PC-9 (cell line): Measurements from ENCODE around the gene ATG2A. TPM values are rescaled to one million over a fixed set of nuclear protein-coding genes. Genes with fewer than 3 reads are reported as not detected.
A peak's percentile ranks its signal among the peaks of the same experiment; 100 is the strongest.

Experiments
- BruUV-seq: library from RNA; stranded (reverse); fragments of 400-500 nt; replicated peaks from 2 replicates; lab custom pipeline; 2021; lab: Mats Ljungman, UMichigan
- CTCF ChIA-PET: fragments of 300-600 bp; sonication (Branson Sonifier 250); formaldehyde crosslinking; loops from one replicate; lab custom pipeline; 2022; ENCODE audit warnings: antibody characterized with exemption; lab: Charles Lee
- POLR2A ChIA-PET: fragments of 300-600 bp; sonication (Branson Sonifier 250); formaldehyde crosslinking; loops from one replicate; lab custom pipeline; 2022; ENCODE audit warnings: antibody characterized with exemption; ENCODE audit not compliant: unreplicated experiment; lab: Charles Lee
- DNase-seq, 2 experiments: peaks; one replicate each; pipeline versions ENCODE4 v3.0.0 to v3.0.0-alpha.2; 2015 to 2022; ENCODE audit warnings: mixed read lengths in 1 of 2
- H2AFZ ChIP-seq: fragments of 200-600 bp; sonication (generic); 2 replicates; pipeline ENCODE4 v1.8.1; 2017; ENCODE audit warnings: antibody characterized with exemption
- H3F3A ChIP-seq: fragments of 200-600 bp; sonication (generic); 2 replicates; pipeline ENCODE4 v1.8.1; 2017; ENCODE audit warnings: antibody characterized with exemption, mild to moderate bottlenecking, low read depth; ENCODE audit not compliant: insufficient read depth
- H3K27ac ChIP-seq: fragments of 200-600 bp; sonication (generic); 2 replicates; pipeline ENCODE4 v1.6.1; 2016; ENCODE audit warnings: mixed run types
- H3K27me3 ChIP-seq: fragments of 200-600 bp; sonication (generic); 2 replicates; pipeline ENCODE4 v1.6.1; 2016; ENCODE audit warnings: low read depth, mixed run types; ENCODE audit not compliant: insufficient read depth
- H3K36me3 ChIP-seq: fragments of 200-600 bp; sonication (generic); 2 replicates; pipeline ENCODE4 v1.6.1; 2016; ENCODE audit warnings: low read depth, mixed run types
- H3K4me1 ChIP-seq: fragments of 200-600 bp; sonication (generic); replicated peaks from 2 replicates; pipeline ENCODE4 v1.6.1; 2016; ENCODE audit warnings: mixed run types; ENCODE audit not compliant: insufficient read depth
- H3K4me2 ChIP-seq: fragments of 200-600 bp; sonication (generic); 2 replicates; pipeline ENCODE4 v1.6.1; 2017; ENCODE audit warnings: mixed run types
- H3K4me3 ChIP-seq: fragments of 200-600 bp; sonication (generic); 2 replicates; pipeline ENCODE4 v1.6.1; 2016; ENCODE audit warnings: mixed run types
- H3K79me2 ChIP-seq: fragments of 200-600 bp; sonication (generic); 2 replicates; pipeline ENCODE4 v1.6.1; 2017; ENCODE audit warnings: low read depth, mixed run types
- H3K9me2 ChIP-seq: fragments of 200-600 bp; sonication (generic); 2 replicates; pipeline ENCODE4 v1.8.1; 2017; ENCODE audit warnings: mild to moderate bottlenecking; ENCODE audit not compliant: insufficient read depth
- H3K9me3 ChIP-seq: fragments of 200-600 bp; sonication (generic); 2 replicates; pipeline ENCODE4 v1.8.1; 2016; ENCODE audit warnings: low read depth; ENCODE audit not compliant: insufficient read depth
- H4K20me1 ChIP-seq: fragments of 200-600 bp; sonication (generic); 2 replicates; pipeline ENCODE4 v1.8.1; 2017; ENCODE audit not compliant: insufficient read depth
- EZH2 ChIP-seq: fragments of 200-600 bp; sonication (generic); IDR thresholded peaks from 2 replicates; pipeline ENCODE4 v1.8.0; 2017; ENCODE audit warnings: antibody characterized with exemption, low read depth
- intact Hi-C: fragments of 100-400 bp; cut with micrococcal nuclease; formaldehyde crosslinking; loops from one replicate; pipeline ENCODE4 v1.10.0; 2022; ENCODE audit not compliant: unreplicated experiment
- total RNA-seq: library from RNA; stranded (reverse); gene quantifications from 2 replicates; pipeline ENCODE4 v1.2.3, GENCODE V29; 2021
- TF ChIP-seq, protein P1 (sequence below): fragments of 200-600 bp; sonication (generic); conservative IDR thresholded peaks from 2 replicates; pipeline ENCODE4 v1.6.1; 2017; ENCODE audit warnings: mixed run types, antibody characterized with exemption, mild to moderate bottlenecking, moderate library complexity

ATG2A gene
- total RNA-seq, 1 experiment from 2014 or later = 48.2 TPM

GRCh38 chr11:64865286-64866172 is 51.5 kb downstream of the ATG2A start:
- no TSS peak for BruUV-seq
- Histone ChIP-seq H2AFZ (no peak overlapping the region), H3K36me3 (0 out of 2 replicates have a peak, but pooled peaks cover 9% of the 10 kb centered on the region), H3F3A (peaks cover 31% of the 10 kb centered on the region; the same call in 1 of the 2 replicates), H3K4me2 (peak overlapping the region; percentile 2; the same call in 1 of the 2 replicates), H3K4me3 (no peak overlapping the region), H4K20me1 (peaks cover 36% of the 10 kb centered on the region), H3K9me3 (no peaks in the 10 kb centered on the region), H3K4me1 (peaks cover 48% of the 10 kb centered on the region), H3K27ac (peak overlapping the region; percentile 24; the same call in 1 of the 2 replicates), H3K79me2 (peaks cover 98% of the 10 kb centered on the region), H3K27me3 (no peaks in the 10 kb centered on the region), H3K9me2 (no peaks in the 10 kb centered on the region)
- POLR2A ChIA-PET = interaction anchor here (0.5 to 0.7 kb wide), 4 partner anchors 12 to 173 kb away, joined by 3 to 6 read pairs (median 4); no protein-coding TSS in a partner anchor
- intact Hi-C loops = no loop called here
- CTCF ChIA-PET = interaction anchor here (0.5 to 2.2 kb wide), 2 partner anchors 18 to 22 kb away, joined by 4 to 12 read pairs; no protein-coding TSS in a partner anchor
- DNase-seq = no peak
- TF ChIP-seq, protein P1, sequence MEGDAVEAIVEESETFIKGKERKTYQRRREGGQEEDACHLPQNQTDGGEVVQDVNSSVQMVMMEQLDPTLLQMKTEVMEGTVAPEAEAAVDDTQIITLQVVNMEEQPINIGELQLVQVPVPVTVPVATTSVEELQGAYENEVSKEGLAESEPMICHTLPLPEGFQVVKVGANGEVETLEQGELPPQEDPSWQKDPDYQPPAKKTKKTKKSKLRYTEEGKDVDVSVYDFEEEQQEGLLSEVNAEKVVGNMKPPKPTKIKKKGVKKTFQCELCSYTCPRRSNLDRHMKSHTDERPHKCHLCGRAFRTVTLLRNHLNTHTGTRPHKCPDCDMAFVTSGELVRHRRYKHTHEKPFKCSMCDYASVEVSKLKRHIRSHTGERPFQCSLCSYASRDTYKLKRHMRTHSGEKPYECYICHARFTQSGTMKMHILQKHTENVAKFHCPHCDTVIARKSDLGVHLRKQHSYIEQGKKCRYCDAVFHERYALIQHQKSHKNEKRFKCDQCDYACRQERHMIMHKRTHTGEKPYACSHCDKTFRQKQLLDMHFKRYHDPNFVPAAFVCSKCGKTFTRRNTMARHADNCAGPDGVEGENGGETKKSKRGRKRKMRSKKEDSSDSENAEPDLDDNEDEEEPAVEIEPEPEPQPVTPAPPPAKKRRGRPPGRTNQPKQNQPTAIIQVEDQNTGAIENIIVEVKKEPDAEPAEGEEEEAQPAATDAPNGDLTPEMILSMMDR = no peak
- TF ChIP-seq EZH2 = no peak

DNA sequence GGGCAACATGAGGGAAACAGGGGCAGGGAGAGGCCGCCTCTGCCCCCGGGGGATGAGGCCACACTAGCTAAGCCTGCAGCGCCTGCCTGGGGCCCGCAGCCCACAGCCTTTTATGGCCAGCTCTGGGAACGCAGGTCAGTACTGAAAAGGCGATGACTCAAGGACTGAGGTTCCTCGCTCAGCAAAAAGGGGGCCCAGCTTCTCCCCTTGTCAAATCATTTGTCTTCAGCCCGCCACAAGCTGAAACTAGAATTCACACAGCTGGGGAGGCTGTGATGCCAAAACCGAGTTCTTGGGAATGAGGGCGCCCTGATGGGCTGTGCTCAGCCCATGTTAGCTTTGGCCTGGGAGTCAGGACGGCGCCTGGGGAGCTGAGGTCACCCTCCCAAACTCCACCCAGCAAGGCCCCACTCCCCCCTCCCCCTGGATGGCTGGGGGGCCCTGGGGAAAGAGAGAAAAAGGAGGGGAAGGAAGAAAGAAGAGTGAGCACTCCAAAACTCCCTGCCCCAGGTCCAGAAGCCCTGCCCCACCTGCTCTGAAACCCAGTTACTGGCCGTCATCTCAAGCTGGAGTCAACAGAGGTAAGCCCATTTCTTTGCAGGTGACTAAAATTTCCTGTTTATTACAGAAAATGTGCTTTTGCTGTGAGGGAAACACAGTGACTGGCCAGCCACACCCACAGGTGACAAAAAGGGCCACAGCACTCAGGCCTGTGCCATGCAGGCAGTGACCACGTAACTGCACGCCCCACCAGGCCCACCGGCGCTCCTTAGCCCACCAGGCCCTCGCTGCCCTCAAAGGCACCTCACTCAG is 52.3 kb downstream of the ATG2A start:
- Histone ChIP-seq H3K79me2 (peaks cover 98% of the 10 kb centered on the region), H3K4me1 (peaks cover 41% of the 10 kb centered on the region), H4K20me1 (peaks cover 30% of the 10 kb centered on the region; the same call in 1 of the 2 replicates), H3K9me3 (no peaks in the 10 kb centered on the region), H3F3A (peaks cover 29% of the 10 kb centered on the region; the same call in 1 of the 2 replicates), H3K36me3 (0 out of 2 replicates have a peak, but pooled peaks cover 13% of the 10 kb centered on the region), H3K9me2 (no peaks in the 10 kb centered on the region), H3K27ac (no peak overlapping the region), H2AFZ (no peak overlapping the region), H3K4me2 (no peak overlapping the region), H3K4me3 (no peak overlapping the region), H3K27me3 (no peaks in the 10 kb centered on the region)
- ChIA-PET POLR2A (interaction anchor here (0.5 to 0.7 kb wide), 4 partner anchors 13 to 138 kb away, joined by 4 to 6 read pairs (median 6); no protein-coding TSS in a partner anchor), CTCF (interaction anchor here (0.5 to 2.2 kb wide), 7 partner anchors 10 to 484 kb away, joined by 3 to 12 read pairs (median 3); no protein-coding TSS in a partner anchor)
- intact Hi-C loops = no loop called here
- no peak for TF ChIP-seq EZH2
- TF ChIP-seq, protein P1 = no peak
- peak in 1 of 2 experiments; percentile 79 for DNase-seq
- TSS peak; percentile 6 for BruUV-seq

- no TSS peak for BruUV-seq
- H3K4me3 ChIP-seq = no peak overlapping the region
- no peak overlapping the region for H3K27ac ChIP-seq
Measured at GRCh38 chr11:64864135-64864472, 52.9 kb downstream of the ATG2A start.

More at GRCh38 chr11:64864135-64864472, 52.9 kb downstream of the ATG2A start:
- peaks cover 25% of the 10 kb centered on the region; the same call in 1 of the 2 replicates for H4K20me1 ChIP-seq
- 0 out of 2 replicates have a peak, but pooled peaks cover 15% of the 10 kb centered on the region for H3K36me3 ChIP-seq
- H3K27me3 ChIP-seq = no peaks in the 10 kb centered on the region
- H3K4me1 ChIP-seq = peaks cover 37% of the 10 kb centered on the region
- no peaks in the 10 kb centered on the region for H3K9me2 ChIP-seq
- DNase-seq = no peak
- H3F3A ChIP-seq = peaks cover 29% of the 10 kb centered on the region; the same call in 1 of the 2 replicates
- intact Hi-C loops = no loop called here
- CTCF ChIA-PET = interaction anchor here (0.5 to 2.2 kb wide), 7 partner anchors 9 to 579 kb away, joined by 3 to 12 read pairs (median 3); partner anchors contain the start of gene GPR137
- H2AFZ ChIP-seq = no peak overlapping the region
- peaks cover 96% of the 10 kb centered on the region for H3K79me2 ChIP-seq
- POLR2A ChIA-PET = interaction anchor here (0.7 kb wide), 2 partner anchors 13 to 139 kb away, joined by 5 to 6 read pairs; no protein-coding TSS in a partner anchor
- TF ChIP-seq EZH2 = no peak
- TF ChIP-seq, protein P1 = no peak
- H3K9me3 ChIP-seq = no peaks in the 10 kb centered on the region
- no peak overlapping the region for H3K4me2 ChIP-seq
